Mononuclear cell (primary cell): ENCODE results near the gene DLK1. TPM values are rescaled to one million over a fixed set of nuclear protein-coding genes. Genes with fewer than 3 reads are reported as not detected.

ENCODE experiments used
- H3K27me3 ChIP-seq: 2 replicates; pipeline ENCODE4 v1.6.0; 2011; ENCODE audit warnings: low read length, control low read depth; ENCODE audit not compliant: insufficient read depth
- H3K4me1 ChIP-seq: 2 replicates; pipeline ENCODE4 v1.5.1; 2011; ENCODE audit warnings: mild to moderate bottlenecking, low read length, control low read depth; ENCODE audit not compliant: insufficient read depth
- H3K4me3 ChIP-seq: 2 replicates; pipeline ENCODE4 v1.5.1; 2011; ENCODE audit warnings: mild to moderate bottlenecking, low read length, moderate library complexity
- H3K9me3 ChIP-seq: 2 replicates; pipeline ENCODE4 v1.5.1; 2011; ENCODE audit warnings: low read depth, mild to moderate bottlenecking, control low read depth, low read length
- total RNA-seq: library from RNA; depleted of rRNA; stranded (reverse); fragments of >200 nt; gene quantifications from one replicate; pipeline ENCODE4 v1.2.3, GENCODE V29; 2012

The DLK1 gene
- total RNA-seq, 1 donor: not detected

DNA sequence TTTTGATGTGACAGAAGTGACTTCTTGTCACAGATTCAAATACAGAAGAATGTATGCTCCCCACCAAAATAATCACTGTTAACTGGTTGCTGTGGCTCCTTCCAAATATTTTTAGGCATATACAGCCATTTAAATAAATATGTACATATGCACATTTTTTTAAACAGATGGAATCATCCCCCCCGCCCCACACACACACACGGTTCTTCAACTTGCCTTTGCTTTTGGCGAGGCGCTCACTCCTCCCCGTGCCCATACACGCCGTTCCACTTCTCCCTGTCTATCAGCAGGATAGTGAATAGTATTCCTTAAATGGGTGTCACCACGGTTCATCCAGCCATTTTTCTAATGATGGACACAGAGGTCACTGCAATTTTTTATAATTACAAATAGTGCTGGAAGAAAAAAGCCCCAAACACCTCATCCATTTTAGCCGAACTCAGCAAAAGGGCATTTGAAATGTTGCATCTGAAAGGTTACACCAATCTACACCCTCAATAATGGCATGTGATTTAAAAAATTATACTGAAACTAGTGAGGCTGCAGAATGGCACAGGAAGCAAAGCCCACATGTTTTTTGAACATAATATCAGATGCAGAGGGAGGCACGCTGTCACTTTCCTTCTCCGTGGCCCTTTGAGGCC is 60.0 kb downstream of the DLK1 start:
- Histone ChIP-seq H3K9me3 (no peaks in the 10 kb centered on the region), H3K4me3 (no peak overlapping the region), H3K4me1 (no peaks in the 10 kb centered on the region), H3K27me3 (no peaks in the 10 kb centered on the region)

DNA sequence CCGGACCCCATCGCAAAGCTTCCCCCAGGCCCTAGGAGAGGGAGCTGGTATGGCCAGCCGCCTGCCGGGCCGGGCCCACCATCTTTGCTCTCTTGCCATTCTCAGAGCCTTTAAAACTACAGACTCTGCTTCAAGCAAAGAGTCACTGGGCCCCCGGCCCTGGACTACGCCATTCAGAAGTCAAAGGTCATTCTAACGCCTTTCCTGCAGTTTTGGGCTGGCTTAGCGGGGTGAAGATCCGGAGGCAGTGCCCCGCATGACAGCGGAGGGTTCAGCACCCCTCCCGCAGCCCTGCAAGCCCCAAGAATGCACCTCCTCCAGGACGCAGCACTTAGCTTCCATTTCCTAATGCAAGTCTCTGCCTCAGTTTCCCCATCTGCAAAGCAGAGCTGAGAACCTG is 61.0 kb downstream of the DLK1 start:
- Histone ChIP-seq H3K4me1 (no peaks in the 10 kb centered on the region), H3K9me3 (no peaks in the 10 kb centered on the region), H3K27me3 (no peaks in the 10 kb centered on the region), H3K4me3 (no peak overlapping the region)

Other genes starting within 250 kb of the DLK1 start
- gene BEGAIN, start 139.5 kb upstream of the DLK1 start, total RNA-seq: 0.73 TPM
- 1.7 TPM for gene MEG3, start 99.2 kb downstream of the DLK1 start, total RNA-seq
- not detected for gene RTL1, start 176.8 kb downstream of the DLK1 start, total RNA-seq